HG03342 (cell line): ENCODE measurements around the gene ADARB2.

ENCODE experiments used
- ATAC-seq: cut with Tn5 transposase; IDR thresholded peaks from one replicate; pipeline ENCODE4 v1.9.1; 2021; ENCODE audit warnings: mild to moderate bottlenecking, moderate library complexity; ENCODE audit not compliant: unreplicated experiment

ADARB2 gene

DNA sequence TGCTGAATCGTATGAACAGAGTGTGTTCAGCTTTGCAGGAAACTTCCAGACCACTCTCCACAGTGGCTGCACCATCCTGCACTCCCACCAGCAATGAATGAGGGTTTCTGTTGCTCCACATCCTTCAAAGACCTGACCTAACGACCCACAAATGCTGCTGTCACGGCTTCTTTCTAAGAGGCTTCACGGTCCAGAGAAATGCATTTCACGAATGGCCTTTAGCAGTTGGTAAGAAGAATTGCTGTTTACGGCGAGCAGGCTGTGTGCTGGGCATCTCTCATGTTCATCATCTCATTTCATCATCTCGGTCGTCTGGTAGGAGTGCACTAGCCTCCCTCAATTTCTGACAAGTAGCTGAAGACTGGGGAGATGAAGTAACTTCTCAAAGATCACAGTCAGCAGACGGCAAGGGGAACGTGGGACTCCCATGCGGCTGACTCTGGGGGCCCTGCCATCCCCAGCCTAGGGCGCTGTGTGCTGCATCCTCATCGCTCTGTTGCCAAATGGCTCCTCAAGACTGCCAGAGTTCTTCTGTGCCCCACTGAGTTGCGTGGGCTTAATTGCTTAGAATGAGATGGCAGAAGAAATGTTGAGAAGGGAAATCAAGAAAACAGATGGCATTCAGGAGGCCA lies 72.9 kb downstream of the ADARB2 start:
- no peak for ATAC-seq

DNA sequence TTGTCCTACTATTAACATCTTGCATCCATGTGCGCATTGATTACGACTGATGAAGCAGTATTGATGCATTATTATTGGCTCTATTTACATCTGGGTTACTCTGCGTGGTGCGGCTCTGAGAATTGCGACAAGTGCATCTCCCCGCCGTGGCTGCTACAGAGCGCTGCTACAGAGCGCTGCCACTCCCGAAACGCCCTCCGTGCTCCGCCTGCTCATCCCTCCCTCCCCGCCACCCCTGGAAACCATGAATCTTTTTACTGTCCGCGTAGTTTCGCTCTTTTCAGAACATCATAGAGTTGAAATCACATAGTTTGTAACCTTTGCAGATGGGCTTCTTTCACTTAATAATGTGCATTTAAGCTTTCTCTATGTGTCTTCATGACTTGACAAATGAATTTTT lies 74.1 kb downstream of the ADARB2 start:
- no peak for ATAC-seq

DNA sequence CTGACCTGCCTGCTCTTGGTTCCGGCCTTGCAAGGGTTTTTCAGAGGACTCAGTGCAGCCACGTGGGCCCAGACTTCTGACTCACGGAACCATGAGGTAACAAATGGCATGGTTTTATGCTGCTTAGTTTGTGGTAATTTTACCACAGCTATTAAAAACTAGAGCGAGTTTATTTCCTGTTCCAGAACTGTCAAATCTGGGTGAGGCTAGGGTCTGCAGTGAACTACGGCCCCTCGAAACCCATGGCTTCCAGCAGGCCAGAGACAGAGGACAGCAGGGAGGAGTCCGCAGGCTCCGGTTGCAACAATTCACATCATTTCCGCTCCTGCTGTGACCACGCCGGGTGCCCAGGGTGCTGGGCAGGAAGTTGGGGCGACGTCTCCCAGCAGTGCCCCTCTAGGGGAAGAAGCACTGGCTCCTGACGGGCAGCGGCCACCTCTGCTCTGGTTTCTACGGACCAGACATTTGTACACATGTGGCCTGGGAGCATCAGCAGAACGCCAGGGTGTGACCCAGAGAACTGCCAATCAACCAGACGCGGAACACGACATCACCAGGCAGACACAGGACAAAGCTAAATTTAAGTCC lies 74.8 kb downstream of the ADARB2 start:
- ATAC-seq: no peak

DNA sequence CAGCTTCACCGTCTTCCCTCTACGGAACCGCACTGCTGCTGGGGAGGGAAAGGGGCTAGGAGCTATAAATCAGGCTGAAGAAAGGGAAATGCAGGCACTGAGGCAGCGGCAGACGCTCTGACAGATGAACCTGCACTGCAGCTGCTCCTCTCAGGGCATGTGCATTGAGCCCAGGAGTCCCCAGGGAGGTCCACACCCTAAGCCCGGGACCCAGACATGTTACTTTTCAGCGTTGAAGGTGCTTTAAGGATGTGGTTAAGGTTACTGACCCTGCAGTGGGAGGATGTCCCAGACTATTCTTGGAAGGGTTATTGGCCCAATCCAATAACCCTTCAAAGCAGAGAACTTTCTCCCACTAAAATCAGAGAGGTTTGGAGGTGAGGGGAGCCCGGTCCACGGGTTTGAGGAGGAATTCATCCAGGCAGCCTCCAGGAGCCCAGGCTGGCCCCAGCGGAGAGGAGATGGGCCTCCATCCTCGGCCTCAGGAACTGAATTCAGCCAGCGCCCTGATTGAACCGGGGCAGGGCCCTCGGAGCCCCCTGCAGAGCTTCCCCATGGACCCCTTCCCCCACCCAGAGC lies 75.4 kb downstream of the ADARB2 start:
- ATAC-seq: no peak

DNA sequence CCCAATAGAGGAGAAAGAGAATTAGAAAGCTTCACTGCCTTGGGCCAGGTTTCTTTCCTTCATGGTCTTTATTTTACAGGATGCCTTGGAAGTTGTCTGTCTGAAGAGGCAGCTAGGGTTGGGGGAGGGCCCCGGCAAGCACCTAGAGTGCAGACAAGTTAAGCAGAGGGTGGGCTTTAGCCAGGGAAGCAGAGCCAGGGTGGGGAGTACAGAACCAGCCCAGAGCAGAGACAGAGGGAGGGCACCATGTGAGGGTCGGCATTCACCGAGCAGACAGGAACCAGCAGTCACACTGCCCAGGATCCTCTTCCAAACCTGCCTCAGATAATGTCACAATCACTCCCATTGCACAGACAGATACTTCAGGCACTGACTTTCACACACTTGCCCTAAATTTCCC lies 75.9 kb downstream of the ADARB2 start:
- ATAC-seq: no peak

DNA sequence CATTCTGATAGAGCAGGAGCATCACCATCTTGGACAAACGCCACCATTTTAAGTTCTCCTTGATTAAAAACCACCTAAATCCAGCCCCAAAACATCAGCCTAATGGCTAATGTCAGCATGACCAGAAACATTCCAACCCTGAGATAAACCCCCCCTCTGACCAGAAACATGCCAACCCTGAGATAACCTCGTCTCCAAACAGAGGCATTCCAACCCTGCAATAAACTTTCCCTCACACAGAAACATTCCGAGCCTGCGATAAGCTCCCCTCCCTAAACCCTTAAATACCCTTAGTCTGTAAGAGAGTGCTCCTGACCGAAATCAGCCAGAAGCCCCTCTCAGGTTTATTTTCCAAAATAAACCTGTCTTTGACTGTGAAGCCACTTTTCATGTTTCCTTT lies 76.5 kb downstream of the ADARB2 start:
- no peak for ATAC-seq

DNA sequence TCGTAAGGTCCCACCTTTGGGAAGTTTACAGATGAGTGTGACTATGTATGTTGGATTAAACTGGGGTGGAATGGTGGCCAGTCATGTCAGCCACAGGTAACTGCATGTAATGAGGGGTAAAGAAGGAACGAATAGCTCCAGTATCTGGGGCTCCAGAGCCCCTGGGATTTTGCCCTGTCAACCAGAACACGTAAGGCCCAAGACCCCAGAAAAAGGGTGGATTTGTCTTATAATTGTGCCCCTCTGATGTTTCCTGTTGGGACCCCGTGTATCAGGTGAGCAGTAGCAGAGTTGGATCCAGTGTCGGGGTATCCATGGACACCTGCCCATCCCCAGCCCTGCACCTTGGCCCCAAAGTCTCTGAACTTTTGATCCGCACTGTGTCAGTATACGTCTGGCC lies 76.9 kb downstream of the ADARB2 start:
- no peak for ATAC-seq

DNA sequence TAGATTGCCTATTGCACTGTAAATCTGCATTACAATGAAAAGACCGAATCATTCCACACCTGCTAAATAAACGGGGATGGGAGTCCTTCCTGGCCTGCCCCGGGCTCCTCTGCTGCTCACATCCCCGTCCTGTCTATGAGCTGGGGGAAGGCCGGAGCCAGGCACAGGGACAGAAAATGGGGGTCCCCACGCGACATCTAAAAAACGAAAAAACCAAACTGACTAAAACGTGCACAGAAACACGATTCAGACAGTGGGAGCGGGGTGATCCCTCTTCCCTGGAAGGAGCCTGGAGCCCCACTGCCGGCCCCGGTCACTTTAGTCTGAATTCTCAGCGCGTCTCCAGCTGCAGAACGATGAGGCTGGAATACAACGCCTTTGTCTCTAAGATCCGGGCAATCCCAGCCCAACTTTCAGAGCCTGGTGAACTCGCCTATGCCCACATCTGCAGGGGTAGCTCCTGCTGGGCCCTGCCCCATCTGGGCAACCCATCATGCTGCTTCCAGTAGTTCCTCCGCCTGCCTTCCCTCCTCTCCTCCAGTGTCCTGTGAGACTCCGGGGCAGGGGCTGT lies 78.0 kb downstream of the ADARB2 start:
- ATAC-seq: no peak

DNA sequence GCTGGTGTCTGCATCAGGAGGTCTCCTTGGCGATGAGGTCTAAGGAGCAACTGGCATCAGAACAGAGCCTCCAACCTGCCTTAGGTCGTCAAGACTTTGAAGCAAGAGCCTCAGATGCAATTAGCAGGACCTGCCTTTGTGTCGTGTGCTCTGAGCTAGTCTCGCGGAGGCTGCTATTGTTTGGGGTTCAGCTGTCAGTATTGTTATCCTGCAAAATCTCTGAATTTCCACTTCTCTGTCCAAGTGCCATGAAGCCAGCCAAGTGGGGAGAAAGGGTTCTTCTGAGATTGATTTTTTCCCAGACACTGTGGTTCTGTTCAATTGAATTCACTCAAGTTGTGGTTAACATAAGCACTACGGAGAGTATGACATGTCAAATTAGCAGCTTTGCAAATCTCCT lies 78.7 kb downstream of the ADARB2 start:
- no peak for ATAC-seq

DNA sequence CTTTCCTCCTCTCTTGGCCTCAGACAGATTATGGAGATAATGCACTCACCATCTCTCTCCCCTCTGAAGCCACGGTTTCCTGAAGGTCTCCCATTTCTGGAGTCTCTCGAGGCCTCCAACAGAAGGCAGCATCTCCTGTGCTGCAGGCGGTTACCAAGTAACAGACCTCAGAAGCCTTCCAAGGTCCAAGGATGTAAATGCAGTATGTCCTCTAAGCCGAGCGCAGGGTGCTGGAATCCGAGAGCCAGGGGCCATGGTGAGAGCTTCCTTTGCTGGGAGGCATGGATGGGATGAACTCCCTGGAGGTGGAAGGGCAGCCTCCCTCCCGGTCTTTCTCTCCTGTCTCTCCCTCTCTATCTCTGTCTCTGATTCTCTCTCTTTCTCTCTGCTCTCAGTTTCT lies 79.8 kb downstream of the ADARB2 start:
- no peak for ATAC-seq

DNA sequence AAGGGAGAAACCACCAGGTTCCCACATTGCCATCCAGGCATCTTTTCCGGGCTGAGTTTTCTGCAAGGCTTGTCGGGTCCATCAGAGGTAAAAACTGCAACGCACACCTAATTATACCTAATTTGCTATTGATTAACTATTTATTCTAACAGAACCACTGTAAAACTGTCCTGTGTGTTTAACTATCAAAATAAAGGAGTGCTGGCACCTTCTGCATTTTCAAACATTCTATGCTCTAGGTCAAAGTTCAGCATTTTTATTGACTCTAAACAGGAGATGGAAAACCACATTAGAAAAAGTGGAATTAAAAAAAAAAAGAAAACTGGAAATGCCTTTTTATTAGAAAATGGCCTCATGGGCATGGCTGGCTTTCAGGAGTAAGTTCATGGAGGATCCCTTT lies 82.0 kb downstream of the ADARB2 start:
- no peak for ATAC-seq

DNA sequence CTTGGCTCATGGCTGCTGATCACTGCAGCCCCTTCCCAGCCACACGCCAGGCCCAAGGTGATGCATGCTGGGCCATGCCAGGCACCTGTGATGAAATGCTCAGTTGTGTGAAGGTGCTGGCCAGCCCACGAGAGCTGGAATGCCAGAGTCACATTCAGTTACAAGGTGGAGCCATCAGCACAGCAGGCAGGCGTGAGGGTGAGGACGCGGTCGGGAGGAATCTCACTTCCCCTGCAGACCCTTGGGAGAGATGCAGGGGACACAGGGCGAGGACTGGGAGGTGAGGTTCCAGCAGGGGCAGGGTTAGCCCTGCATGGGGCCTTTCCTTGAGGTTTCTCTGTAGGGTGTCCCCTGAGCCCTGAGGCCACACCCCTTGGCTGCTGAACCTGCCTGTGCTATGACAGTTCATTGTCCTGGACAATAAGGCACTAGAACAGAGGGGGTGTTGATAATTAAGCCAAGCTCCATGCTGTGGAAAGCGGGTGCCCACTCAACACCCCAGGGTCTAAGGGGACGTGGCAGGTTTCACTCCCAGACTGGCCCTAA lies 82.4 kb downstream of the ADARB2 start:
- ATAC-seq: no peak

DNA sequence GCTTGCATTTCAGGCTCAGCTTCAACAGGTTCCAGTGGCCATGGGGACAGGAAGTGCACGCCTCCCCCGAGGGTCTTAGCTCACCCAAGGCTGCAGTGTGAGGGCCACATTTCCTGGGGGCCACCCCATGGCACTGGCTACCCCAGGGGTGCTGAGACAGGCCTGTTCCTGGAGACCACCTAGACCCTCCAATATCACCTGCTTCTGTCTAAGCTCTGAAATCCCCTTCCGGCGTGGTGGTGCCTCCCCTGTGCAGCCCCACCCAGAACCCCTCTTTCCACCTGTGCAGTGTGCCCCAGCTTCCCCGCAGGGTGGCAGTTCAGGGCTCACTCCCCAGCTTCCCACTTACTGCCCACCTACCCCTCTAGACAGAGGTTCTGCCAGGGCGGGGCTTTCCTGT lies 83.1 kb downstream of the ADARB2 start:
- no peak for ATAC-seq

DNA sequence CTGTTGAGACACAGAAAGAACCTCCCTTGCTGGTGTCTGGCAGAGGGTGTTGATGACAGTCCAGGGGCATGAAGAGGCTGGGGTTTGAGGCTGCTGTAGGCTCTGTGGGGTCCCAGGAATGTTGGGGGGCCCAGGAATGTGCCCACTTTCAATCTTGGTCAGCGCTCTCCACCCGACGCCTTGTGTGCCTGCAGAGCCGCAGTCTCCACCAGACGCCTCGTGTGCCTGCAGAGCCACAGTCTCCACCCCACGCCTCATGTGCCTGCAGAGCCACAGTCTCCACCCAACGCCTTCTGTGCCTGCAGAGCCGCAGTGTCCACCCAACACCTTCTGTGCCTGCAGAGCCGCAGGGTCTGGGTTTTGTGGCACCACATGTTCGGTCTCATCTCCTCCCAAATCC lies 84.0 kb downstream of the ADARB2 start:
- ATAC-seq: no peak

DNA sequence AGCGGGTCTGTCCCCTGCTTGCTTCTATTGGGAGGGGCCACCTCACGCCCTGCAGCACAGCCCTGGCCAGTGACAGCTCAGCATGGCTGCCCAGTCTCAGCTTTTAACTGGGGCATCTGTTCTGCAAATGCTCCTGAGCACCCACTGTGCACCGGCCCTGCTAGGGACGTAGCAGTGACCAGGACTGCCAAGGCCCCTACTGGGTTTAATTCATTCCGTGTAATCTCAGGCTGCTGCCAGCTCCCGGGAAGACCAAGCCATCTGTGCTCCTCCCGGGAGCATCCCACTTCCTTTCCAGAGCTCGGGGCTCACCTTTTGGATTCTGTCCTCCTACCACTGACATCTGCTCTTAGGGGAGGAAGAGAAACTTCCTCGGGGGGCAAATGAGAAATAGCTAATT lies 85.2 kb downstream of the ADARB2 start:
- ATAC-seq: no peak

DNA sequence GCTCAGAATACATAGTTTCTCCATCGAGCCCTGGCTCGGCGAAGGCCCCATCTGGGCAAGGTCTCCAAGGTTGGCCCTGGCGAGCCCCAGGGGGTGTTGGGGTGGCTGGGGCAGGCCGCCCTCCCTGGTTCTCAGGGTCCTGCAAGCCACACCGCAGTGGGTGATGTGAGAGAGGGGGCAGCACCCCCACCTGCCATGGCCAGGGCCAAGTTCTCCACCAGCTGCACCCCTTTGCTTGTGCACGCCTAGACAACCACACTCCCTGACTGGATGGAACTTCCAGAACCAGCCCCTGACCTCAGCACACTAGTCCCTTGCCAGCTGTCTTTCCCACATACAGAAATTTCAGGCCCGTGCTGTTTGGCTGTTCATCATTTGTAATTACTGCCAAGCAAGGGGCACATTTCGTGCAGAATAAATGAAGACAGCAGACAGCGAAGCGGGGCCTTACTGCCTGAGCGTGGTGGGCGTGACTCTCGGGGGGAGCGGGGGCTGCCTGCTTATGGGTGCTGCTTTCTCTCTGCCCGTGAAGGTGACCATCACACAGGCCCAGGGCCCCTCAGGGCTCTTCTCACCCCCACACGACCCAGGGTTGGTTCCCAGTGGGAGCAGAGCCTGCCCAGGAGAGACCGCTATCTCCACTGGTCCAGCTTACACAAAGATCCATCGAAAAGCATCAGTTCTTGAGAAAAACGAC lies 85.9 kb downstream of the ADARB2 start:
- ATAC-seq: no peak

DNA sequence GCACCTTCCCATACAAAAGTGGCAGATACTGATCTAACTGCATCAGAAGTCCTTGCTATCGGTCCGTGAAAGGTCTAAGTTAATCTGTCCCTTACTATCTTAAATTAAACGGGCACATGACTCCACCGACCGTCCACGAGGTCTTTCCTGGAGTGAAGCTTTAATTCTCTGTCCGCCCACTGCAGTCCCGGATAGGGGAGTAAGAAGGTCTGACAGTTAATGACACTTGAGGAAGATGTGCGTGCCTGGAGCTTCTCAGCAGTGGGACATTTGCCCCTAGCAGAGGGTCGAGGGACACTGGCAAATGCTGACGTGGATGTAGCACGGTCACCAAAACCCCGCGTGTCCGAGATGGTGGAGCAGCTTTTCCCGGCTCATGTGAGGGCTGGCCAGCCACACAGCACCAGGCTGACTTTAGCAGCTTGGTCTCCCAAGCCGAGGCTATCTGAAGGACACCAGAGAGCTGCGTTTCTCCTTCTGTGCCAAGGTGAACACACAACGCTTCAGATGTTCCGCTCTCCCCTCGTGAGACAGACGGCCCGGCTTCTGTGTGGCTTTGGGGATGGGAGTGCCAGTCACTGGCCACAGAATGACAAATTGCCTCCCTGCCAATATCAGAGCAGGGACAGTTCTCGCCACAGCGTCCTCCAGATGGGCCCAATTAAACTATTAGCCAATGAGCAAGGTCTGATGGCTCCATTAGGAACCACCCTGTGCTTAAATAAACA lies 86.6 kb downstream of the ADARB2 start:
- no peak for ATAC-seq

DNA sequence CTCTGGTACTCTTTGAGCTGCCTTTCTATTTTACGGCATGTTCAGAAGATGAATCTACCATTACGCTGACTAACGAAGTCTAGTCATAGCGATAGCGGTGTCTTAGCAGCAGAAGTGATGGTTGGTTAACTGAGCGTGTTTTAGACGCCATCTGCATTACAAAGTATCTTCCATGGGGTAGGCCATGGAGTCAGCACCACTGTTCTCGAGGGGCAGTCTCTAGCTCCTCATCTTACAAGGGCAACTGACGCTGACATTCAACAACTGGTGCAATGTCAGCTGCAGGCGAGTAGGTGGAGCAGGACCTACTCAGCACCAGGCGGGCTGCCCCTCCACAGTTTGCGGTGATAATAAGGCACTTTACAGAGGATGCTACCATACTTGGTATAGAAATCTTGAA lies 88.7 kb downstream of the ADARB2 start:
- ATAC-seq: no peak

DNA sequence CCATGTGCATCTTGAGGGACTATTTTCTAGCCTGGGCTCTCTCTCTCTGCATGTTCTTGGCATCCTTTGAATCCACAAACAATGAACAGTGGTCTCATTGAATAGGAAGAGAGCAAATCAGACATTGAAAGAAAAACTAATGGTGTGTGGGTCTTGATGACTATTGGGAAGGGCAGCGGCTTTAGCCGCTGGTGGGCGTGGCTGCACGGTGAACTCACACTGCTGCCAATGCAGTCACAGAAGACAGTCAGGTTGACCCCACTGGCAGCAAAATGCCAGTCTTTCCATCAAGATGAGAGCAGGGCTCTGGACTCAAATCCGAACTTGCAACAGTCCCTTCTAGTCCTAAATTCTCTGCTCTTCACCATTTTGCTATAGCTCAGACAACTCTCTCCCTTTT lies 91.0 kb downstream of the ADARB2 start:
- ATAC-seq: no peak

DNA sequence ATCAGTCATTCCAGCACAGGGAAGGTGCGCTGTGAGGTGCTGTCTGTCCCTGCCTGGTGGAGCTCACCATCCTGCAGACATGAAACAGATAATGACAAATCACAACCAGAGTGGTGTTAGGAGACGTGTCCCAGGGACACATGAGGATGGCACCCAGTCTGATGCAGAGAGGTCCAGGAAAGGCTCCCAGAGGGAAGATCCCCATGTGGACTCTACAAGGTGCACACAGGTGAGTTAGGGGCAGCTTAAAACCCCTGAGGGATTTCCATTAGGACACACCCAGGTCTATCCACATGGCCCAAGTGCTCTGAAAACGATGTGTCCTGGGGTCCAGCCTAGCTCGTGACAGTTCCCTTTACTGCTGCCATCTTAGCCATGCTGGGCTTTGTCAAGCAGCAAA lies 91.4 kb downstream of the ADARB2 start:
- ATAC-seq: no peak

DNA sequence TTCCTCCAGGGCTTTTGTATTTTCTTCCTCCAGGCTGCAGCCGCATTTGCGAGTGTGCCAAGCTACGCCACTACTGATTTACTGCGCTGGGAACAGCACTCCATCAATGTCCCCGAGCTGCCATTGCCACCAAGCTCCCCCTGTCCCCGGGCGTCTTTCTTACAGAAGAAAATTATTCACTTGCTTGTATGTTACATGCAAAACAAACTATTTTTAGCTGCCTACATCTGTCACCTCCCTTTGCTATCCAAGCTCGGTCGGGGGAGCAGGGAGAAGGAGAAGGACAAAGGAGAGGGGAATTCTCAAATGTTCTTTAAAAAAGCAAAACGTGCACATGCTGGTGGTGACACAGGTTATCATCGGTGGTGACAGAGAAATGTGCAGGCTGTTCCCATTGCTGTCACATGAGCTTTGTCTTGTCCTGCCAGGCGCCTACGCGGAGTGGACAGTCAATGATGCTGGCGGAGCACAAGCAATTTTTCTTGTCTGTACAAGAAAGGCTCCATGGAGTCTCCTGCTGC lies 93.1 kb downstream of the ADARB2 start:
- no peak for ATAC-seq
